ENCODE measurements around the gene RIC1.
"Not testable (repeated sequence)": the region's sequence is repeated elsewhere in the genome, so short reads cannot be mapped to it uniquely, and the experiment has no call there.

Gene RIC1

GRCh38 chr9:5628530-5629311 is at the start of gene RIC1:
TSS of gene RIC1 (plus strand) at chr9:5629107. CDS start at chr9:5629310, 203 bp downstream.
- peak; percentile 95 for DNase-seq

GRCh38 chr9:5579881-5580280 is 49.0 kb upstream of the RIC1 start:
- no peak for DNase-seq

- DNase-seq, result no peak
These were observed 48.3 kb upstream of the RIC1 start for GRCh38 chr9:5580650-5581049.

GRCh38 chr9:5581706-5582105 is 47.2 kb upstream of the RIC1 start:
- DNase-seq, result not testable (repeated sequence)

- DNase-seq, result no peak
These were observed 46.1 kb upstream of the RIC1 start for GRCh38 chr9:5582835-5583195.

GRCh38 chr9:5586391-5586802 is 42.5 kb upstream of the RIC1 start:
- DNase-seq, result no peak

GRCh38 chr9:5587024-5587423 is 41.9 kb upstream of the RIC1 start:
- DNase-seq, result no peak

GRCh38 chr9:5592231-5592630 is 36.7 kb upstream of the RIC1 start:
- no peak for DNase-seq

GRCh38 chr9:5592904-5593303 is 36.0 kb upstream of the RIC1 start:
- no peak for DNase-seq

GRCh38 chr9:5593904-5594303 is 35.0 kb upstream of the RIC1 start:
- no peak for DNase-seq

GRCh38 chr9:5596173-5596572 is 32.7 kb upstream of the RIC1 start:
- DNase-seq, result no peak

- DNase-seq, result peak; percentile 5
These were observed 20.3 kb upstream of the RIC1 start for GRCh38 chr9:5608298-5609225.

- DNase-seq, result no peak
These were observed 19.7 kb upstream of the RIC1 start for GRCh38 chr9:5609226-5609596.

GRCh38 chr9:5610491-5610890 is 18.4 kb upstream of the RIC1 start:
- no peak for DNase-seq

- no peak for DNase-seq
These were observed 17.4 kb upstream of the RIC1 start for GRCh38 chr9:5611321-5612184.

GRCh38 chr9:5612185-5612530 is 16.7 kb upstream of the RIC1 start:
- no peak for DNase-seq

- DNase-seq, result no peak
These were observed 14.7 kb upstream of the RIC1 start for GRCh38 chr9:5614192-5614591.

GRCh38 chr9:5614985-5615384 is 13.9 kb upstream of the RIC1 start:
- no peak for DNase-seq

GRCh38 chr9:5617749-5618148 is 11.2 kb upstream of the RIC1 start:
- no peak for DNase-seq

- DNase-seq, result no peak
These were observed 8.4 kb upstream of the RIC1 start for GRCh38 chr9:5620494-5620893.

- DNase-seq, result no peak
These were observed 7.6 kb upstream of the RIC1 start for GRCh38 chr9:5621327-5621726.

- no peak for DNase-seq
These were observed 6.9 kb upstream of the RIC1 start for GRCh38 chr9:5622016-5622415.

- DNase-seq, result no peak
These were observed 4.3 kb upstream of the RIC1 start for GRCh38 chr9:5624655-5625054.
